GM18861 (cell line): ENCODE results near the gene ZSWIM6.
A peak's percentile ranks its signal among the peaks of the same experiment; 100 is the strongest.

Experiments used
- ATAC-seq: cut with Tn5 transposase; IDR thresholded peaks from one replicate; pipeline ENCODE4 v1.9.1; 2021; ENCODE audit not compliant: unreplicated experiment

ZSWIM6 gene

GRCh38 chr5:61331407-61332357 lies at the start of gene ZSWIM6:
Gene ZSWIM6 (plus strand): TSS chr5:61332258. CDS start chr5:61332273, 15 bp downstream.
- ATAC-seq, result peak; percentile 62

GRCh38 chr5:61283471-61283870 lies 48.6 kb upstream of the ZSWIM6 start:
- ATAC-seq, result no peak

GRCh38 chr5:61285531-61285930 lies 46.5 kb upstream of the ZSWIM6 start:
- ATAC-seq, result no peak

- no peak for ATAC-seq
Measured at GRCh38 chr5:61286446-61287132, 45.5 kb upstream of the ZSWIM6 start.

GRCh38 chr5:61287474-61287873 lies 44.6 kb upstream of the ZSWIM6 start:
- ATAC-seq, result no peak

GRCh38 chr5:61289241-61289640 lies 42.8 kb upstream of the ZSWIM6 start:
- ATAC-seq, result no peak

GRCh38 chr5:61289669-61290306 lies 42.3 kb upstream of the ZSWIM6 start:
- no peak for ATAC-seq

- no peak for ATAC-seq
Measured at GRCh38 chr5:61290791-61291210, 41.3 kb upstream of the ZSWIM6 start.

- ATAC-seq, result no peak
Measured at GRCh38 chr5:61292062-61292657, 39.9 kb upstream of the ZSWIM6 start.

GRCh38 chr5:61293071-61293470 lies 39.0 kb upstream of the ZSWIM6 start:
- no peak for ATAC-seq

- ATAC-seq, result no peak
Measured at GRCh38 chr5:61293873-61294272, 38.2 kb upstream of the ZSWIM6 start.

GRCh38 chr5:61295365-61295764 lies 36.7 kb upstream of the ZSWIM6 start:
- ATAC-seq, result no peak

GRCh38 chr5:61298066-61298465 lies 34.0 kb upstream of the ZSWIM6 start:
- ATAC-seq, result no peak

- ATAC-seq, result no peak
Measured at GRCh38 chr5:61298580-61298979, 33.5 kb upstream of the ZSWIM6 start.

GRCh38 chr5:61299261-61299681 lies 32.8 kb upstream of the ZSWIM6 start:
- no peak for ATAC-seq

GRCh38 chr5:61301341-61302199 lies 30.5 kb upstream of the ZSWIM6 start:
- ATAC-seq, result no peak

GRCh38 chr5:61302200-61302563 lies 29.9 kb upstream of the ZSWIM6 start:
- ATAC-seq, result no peak

- no peak for ATAC-seq
Measured at GRCh38 chr5:61303346-61303745, 28.7 kb upstream of the ZSWIM6 start.

- no peak for ATAC-seq
Measured at GRCh38 chr5:61304590-61305381, 27.3 kb upstream of the ZSWIM6 start.
